ENCODE data around the gene ID4.

Gene ID4, protein sequence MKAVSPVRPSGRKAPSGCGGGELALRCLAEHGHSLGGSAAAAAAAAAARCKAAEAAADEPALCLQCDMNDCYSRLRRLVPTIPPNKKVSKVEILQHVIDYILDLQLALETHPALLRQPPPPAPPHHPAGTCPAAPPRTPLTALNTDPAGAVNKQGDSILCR

DNA sequence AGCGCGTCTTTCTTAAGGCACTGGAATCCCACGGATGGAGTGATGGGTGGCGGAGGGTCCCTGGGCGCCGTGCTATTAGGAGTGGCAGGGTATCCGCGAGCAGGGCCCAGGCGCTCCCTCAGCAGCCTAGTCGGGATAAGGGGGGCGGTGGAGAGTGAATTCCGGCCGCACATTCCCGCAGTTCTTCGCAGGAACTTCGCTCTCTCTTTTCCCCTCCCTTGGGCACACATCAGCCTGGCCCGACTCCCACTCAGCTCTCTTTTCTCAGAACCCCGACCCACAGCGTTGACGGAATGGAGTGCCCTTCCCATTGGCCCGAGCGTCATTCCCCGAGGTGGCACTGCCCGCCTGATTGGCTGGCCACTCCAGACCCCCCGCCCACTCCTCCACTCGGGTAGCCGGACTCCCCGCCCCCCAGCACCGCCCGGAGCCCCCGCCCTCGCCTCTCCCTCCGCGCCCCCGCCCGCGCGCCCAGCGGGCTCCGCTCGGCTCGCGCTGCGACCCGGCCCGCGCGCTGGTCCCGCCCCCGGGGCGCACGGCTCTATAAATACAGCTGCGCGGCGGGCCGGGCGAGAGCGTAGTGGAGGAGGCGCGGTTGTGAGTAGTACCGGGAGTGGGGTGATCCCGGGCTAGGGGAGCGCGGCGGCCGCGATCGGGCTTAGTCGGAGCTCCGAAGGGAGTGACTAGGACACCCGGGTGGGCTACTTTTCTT is at the start of gene ID4:
TSS of gene ID4 (plus strand) at position 572 of the 712 bp plus-strand sequence. CDS start 385 bp downstream, outside the sequence.
- DNase-seq, result peak; percentile 72

DNA sequence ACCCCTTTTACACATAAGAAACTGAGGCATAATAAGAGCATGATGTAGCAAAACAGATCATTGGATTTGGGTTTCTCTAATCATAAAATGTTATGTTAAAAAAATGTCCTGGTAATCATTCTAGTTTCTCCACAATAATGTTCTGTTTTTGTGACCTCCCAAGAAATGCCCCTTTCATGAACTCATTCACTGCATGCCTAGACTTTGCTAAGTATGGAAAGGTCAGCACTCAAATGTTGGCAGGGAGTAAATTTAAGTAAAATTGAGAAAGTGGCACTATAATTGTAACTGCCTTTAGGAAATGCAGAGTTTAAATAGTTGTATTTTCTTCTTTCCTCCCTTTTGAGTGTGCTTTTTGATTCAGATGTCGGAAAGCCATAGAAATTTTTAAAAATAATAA is 48.5 kb upstream of the ID4 start:
- no peak for DNase-seq

DNA sequence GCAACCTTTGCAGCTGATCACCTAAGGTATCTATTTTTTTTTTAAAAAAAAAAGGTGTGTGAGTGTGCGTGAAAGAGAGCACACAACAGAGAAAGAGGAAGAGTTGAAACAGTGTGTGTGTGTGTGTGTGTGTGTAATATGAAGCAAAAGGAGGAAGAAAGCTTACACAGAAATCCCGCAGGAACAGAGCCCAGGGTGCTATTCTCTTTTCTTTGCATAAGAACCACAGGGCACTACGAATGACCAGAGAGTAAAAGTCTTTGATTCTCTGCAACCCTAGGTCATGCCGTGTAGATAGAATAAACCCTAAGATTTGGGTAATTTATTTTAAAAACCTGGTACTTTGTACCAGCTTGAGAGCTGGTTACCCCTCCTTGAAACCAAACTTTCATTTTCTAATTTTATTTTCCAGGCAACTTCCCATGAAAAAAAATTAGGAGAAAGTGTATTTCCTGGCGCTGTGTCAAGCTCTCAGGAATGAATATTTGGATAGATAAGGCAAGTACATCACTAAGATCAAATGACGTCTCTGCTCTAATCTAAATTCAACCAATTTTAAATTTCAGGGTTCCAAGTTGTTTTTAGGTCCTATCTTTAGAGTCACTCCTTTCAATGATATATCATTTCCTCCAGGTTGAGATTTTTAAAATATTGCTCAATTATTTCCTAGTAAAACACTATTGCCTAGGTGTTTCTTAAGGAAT is 47.9 kb upstream of the ID4 start:
- no peak for DNase-seq

DNA sequence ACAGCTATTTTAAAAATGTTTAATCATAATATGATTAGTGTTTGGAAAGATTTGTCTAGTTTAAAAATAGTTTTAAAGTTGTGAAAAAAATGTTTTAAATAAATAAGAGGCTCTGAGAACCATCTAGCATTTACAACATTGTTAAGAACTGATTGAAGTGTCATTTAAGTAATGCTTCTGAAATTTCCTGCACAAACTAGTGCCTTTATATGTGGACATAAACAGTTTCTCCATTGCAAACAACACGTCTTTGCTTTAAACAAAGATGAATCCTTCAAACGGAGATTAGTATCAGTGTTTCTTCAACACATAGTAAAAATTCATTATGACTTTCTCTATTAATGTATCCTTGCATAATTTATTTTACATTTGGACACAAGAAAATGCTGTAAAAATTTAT is 45.9 kb upstream of the ID4 start:
- DNase-seq, result no peak

DNA sequence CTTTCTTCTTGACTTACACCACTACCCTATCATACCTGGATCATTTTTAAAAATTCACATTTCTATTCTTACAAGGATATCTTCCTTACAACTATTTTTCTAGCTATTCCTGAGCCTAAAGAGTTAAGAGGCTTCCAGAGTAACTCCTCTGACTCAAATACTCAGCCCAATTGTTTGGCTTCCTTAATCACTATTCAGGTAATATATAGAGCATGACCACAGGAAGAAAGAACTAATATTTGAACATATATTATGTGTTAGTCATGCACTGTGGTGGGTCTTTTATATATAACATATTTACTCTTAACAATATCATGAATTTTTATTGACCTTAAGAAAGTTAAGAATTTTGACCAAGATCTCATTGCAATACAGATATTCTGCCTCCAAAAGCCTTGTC is 42.0 kb upstream of the ID4 start:
- no peak for DNase-seq

DNA sequence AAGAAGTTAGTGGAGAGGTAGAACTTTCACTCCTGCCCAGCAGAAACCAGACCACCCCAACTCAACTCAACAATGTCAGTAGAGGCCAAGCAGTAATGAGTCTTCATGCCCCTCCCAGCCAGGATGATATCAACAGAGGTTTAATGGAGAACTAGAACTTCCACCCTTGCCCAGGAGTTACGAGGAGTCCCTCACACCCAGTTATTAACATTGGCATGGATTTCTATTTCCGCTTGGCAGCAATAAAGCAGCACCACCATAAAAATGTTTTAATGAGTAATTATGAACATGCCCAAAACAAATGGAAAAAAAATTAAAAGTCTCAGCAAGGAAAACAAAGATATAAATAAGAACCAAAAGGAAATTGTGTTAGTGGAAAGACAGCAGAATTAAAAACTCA is 40.7 kb upstream of the ID4 start:
- DNase-seq, result no peak

DNA sequence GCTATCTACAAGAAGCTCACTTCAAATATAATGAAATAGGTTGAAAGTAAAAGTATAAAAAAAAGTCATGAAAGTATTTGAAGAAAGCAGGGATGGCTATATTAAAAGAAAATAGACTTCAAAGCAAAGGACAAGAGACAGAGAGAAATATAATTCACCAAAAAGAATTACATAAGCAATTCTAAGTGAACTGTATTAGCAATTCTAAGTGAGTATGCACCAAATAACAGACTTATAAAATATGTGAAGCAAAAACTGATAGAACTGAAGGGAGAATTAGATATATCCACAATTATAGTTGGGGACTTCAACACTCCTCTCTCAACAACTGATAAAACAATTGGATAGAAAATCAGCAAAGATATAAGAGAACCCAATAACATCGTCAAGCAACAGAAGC is 38.8 kb upstream of the ID4 start:
- no peak for DNase-seq

DNA sequence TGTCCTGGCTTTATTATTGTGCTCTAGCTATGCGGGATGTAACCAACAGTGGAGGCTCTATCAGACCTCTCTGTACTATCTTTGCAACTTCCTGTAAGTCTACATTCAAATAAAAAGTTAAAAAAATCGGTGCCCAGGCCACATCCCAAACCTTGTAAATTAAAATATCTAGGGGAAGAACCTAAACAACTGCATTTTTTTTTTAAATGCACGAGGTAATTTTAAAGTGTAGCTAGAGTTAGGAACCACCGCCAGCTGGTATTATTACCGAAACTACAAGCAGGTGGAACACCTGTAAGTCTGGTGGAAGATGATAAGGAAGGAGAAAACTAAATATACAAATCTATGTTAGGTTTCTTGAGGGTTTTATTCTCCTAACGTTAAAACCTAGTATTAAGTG is 34.5 kb upstream of the ID4 start:
- DNase-seq, result no peak

DNA sequence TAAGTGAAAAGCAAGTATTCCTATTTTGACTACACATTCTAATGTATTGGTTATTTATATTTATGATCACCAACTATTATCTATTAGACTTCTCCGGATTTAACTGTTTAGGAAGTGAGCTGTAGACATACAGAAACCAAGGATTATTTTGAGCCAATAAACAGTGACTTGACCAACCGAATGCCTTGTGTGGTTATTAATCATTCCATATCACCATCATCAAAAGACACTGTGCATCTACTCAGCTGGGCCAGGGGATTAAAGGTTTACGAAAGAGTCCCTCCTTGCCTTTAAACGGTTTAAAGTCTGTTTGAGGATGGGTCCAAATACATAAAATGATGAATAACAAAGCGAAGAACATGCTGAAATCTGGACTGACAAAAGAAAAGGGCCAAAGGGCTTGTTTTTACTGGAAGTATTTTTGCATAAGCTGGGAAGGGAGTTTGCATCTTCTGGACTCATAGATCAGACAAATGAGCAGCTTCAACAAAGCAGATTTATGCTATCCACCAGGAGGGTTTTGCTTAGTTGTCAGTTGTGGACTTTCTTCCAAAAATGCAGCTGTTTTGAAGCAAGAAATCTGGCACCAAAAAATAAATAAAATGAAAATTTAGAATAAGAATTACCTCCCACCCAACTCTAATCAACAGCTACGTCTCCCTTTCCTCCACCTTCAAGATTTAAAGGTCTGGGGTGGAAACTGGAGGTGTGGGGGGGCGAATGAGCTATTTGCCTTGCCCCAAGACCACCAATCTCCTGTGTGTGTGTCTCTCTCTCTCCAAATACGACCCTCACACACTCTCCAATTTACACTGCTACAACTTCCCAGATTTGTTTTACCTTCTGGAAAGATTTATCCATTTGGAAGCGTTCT is 33.6 kb upstream of the ID4 start:
- peak; percentile 7 for DNase-seq

DNA sequence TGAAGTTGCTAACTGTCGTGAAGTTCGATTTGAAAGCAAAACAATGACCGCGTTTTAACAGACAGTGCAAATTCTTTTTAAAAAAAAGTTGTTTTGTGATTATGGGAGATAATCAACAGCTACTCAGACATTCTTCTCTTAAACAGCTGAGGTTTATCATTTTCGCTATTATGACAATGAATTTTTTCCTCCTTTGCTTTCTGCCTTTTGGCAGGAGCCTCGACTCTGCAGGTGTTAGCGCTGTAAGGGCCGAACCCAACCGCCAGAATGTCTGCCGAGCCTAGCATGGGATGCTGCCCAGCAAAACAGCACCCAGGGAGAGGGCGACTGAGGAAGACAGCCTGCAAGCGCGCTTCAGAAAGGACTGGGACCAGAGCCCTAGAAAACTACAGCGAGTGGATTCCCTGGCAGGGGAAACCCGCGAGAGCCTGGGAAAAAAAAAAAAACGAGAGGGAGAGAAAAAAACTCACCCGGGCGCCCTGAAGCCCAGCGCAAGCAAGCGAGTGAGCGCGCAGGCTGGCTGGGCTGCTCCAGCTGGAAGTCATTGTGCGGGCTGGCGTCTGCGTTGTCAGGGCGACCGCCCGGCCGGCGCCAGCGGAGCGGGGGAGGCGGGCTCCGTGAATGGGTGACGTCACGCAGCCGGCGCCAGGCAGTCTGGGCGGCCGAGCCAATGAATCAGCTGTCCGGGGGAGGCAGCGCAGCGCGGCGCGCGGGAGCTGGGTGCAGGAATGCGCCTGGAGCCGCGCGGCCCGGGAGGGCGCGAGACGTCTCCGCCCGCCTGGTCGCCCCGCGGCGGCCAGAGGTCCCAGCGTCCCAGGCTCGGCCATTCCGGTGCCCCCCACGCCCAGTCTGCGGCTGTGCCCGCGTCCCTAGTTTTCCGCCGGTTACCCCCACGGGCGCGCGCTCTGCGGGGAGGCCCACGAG is 32.7 kb upstream of the ID4 start:
- peak; percentile 94 for DNase-seq

DNA sequence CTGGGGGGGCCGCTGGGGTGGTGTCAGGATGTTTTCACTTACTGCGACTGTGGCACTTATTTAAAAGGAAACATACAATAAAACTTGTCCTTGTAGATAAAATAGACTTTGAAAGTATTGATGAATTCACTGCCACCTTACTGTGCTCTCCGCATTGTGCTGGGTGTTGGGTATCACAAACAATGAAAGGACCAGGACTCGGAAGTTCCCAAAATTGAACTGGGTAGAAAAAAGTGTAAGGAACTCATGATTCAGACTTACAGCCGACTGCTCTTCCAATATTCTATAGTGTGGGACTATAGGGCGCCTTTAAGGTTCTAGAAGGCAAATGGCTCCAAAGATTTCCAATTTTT is 32.1 kb upstream of the ID4 start:
- DNase-seq, result no peak

DNA sequence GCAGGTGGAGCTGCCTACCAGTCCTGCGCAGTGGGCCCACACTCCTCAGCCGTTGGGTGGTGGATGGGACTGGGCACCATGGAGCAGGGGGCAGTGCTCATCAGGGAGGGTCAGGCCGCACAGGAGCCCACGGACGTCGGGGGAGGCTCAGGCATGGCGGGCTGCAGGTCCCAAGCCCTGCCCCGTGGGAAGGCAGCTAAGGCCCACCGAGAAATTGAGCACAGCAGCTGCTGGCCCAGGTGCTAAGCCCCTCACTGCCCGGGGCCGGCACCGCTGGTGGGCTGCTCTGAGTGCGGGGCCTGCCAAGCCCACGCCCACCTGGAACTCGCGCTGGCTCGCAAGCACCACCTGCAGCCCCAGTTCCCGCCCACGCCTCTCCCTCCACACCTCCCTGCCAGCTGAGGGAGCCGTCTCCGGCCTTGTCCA is 30.2 kb upstream of the ID4 start:
- DNase-seq, result no peak

DNA sequence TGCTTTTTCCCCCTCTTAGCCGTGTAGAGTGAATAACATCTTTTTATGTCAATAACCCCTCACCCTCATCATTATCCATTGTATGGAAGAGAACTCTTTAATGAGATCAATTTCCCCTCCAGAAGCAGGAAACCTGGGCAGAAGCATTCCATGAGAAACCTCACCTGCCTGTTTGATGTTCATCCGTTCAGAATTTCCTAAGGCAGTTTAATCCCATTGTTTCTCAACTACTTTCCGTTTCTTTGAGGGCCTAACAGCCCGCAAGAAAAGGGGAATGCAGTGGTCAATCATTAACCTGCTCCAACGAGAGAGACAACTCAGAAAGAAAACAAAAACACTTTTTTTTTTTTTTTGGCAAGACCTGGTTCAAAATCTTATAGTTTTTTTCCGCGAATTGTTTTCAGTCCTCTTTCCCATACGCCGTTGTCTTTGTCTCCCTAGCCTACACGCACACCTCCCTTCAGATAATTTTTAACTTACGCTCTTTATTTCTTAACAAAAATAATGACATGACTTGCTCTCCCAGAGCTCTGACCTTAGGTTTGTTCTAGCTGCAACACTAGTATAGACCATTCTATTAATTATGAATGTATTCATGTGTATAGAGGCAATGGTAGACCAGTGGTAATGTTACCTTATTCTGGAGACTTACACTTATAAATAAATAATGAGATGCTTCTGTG is 25.6 kb upstream of the ID4 start:
- DNase-seq, result no peak

DNA sequence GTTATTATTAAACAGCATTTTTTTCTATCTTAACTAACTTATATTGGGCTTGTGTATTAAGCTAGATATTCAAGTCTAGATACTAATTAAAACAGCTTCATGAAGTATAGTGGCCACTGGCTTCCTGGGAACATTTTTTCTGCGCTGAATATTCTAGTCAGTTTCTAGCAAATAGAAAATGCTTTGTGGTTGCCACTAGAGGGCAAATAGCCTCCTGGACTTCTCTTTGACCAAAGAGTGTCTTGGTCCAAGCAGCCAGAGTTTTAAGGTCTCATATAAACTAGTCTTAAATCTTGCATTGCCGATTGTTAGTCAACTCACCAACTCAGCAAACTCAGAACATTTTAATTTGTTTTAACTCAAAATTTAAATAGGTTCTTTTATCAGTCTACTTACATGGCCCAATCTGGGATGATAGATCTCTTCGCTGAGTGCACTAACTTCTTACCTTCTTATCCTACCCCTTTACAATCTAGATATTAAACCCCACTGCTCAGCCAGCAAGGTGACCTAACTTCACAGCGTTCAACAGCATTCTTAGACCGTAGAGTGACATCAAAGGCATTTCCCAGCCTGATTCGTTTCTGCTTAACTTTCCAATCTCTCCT is 24.6 kb upstream of the ID4 start:
- no peak for DNase-seq

DNA sequence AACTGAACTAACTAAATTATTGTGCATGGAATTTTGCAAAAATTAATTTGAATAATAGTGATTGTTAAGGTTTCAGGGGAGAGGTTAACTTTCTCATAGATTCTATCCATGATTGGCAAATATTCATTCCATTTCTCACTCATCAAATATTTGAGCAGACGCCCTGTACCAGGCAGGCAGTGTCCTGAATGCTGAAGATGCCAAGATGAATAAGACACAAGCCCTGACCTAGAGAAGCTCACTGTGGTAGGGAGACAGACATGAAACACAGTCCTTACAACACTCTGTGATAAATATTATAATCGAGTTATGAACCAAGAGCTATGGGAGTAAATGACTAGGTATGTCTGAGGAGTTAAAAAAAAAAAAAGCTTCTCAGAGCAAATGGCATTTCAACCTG is 18.4 kb upstream of the ID4 start:
- no peak for DNase-seq

DNA sequence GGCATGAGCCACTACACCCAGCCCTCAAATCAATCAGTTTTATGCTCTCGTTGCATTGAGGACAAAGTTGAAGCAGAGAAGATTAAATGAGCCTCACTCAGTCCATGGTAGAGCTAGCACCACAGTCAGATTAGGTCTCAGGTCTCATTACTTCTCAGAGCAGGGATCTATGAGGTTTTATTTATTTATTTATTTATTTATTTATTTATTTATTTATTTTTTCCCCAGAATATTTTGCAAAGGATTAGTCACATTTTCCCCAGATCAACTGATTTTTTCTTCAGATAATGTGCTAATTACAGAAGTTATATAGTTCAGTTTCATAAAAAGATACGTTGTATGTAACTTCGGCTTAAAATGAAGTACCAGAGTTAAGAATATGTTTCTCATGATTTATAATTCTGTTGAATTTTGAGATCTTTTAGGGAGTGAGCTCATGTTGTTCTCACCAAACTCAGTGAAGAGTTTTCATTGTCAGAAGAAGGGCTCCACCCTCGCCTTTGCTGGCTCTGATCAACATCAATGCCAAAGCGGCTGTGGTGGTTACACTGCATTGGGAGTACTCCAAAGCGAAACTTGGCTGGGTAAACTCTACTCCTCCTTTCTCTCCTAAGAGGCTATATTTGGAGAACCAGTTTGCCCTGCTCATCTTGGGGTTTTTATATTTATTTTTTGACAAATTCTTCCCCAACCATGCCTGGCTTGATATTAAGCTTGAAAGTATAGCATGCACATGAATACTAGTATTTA is 12.9 kb upstream of the ID4 start:
- DNase-seq, result no peak

DNA sequence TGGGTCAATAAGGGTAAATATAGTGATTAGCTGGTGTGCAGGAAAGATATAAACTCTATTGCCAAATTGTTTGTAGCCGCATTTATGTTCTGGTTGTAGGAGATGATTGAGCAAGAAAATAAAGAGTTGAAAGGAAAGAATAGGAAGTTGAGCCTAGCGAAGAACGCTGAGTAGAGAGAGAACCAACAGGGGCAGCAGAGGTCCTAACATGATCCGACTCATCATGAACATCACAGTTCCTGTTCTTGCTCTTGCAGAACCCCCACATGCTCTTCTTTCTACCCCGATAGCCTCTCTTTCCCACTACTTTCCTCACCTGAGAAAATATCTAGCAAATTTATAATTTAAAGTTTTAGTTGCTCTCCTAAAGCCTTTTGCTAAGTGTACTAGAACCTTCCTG is 9.9 kb upstream of the ID4 start:
- no peak for DNase-seq

DNA sequence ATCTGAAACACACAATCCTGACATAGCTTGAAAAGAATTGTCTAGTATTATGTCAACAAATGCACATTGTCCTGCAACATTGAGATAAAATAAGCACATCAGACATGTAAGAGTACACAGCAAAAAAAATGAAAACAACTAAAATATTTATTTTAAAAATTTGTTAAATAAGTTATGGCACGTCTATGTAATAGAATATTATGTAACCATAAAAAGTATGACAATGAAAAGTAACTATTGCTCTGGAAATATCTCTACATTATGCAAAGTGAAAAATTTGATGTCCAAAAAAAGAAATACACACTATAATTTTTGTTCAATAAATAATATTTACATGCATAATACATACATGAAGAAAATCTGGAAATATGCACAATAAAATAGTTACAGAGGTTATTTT is 9.3 kb upstream of the ID4 start:
- no peak for DNase-seq

DNA sequence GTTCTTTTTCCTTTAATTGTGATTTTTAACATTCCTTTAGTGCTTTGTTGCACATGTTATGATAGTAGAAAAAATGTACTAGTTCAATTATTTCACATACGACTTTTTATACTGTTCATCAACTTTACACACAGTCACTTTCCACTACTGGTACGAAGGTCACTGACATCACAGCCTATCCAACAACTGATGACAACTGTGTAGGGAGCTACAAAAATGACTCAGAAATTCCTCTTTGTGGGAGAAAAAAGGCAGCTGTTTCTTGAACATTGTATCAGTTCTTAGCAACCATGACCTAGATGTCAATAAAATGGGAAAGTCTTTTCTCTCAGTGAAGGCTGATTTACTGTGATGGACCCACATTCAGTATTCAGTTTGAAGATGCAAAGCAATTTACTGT is 7.0 kb upstream of the ID4 start:
- DNase-seq, result no peak

DNA sequence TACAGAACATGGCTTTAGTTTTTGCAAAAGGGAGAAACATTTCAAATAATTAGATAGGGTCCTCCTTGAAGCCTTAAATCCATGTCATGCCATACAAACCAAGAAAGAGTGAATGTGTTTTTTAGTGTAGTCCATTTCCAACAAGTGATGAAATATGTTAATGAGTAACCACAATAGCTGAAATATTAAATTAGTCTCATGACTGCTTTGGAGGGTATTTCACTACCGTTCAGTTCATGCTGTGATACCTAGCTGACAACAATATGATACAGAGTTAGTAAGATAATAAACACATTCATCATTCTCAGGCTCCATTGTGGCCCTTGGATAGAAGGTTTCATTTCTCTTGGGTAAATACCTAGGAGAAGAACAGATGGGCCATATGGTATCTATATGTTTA is 5.8 kb upstream of the ID4 start:
- no peak for DNase-seq

DNA sequence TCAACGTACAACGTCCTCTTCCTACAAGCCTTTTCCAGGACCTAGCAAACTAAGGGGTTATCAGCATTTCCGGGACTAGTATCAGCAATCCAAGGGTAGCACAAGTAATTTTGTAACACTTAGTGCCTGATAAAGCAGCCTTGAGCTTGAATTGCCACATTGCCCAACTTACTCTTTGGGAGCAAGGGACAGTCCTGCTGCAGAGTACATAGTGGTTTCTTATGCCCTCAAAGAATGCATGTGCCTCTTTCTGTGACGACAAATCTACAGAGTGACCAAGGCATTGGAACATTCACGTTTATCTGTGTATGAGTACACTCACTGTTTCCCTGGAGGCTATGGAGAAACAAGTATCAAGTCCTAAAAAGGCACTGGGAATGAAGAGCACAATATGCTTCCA is 3.2 kb upstream of the ID4 start:
- no peak for DNase-seq

All from NCI-H1436 (cell line).